Gastroesophageal sphincter (tissue), 4 donors: ENCODE results near the gene AP3D1. TPM values are rescaled to one million over a fixed set of nuclear protein-coding genes. Genes with fewer than 3 reads are reported as not detected.

ENCODE experiments used
- ATAC-seq: fragments of 150-250 bp; one replicate; pipeline ENCODE4 v1.9.1; 2016; ENCODE audit warnings: mild to moderate bottlenecking, moderate library complexity
- H3K27ac ChIP-seq, 4 donors: fragments of 200-600 bp; sonication (generic) in 3 of 4; 1 replicate in 3 of 4; 2 replicates in 1 of 4; pipeline ENCODE4 v1.5.1; 2016 to 2019
- H3K27me3 ChIP-seq: fragments of 200-600 bp; sonication (generic); one replicate; pipeline ENCODE4 v1.5.1; 2019
- H3K36me3 ChIP-seq, 2 donors: fragments of 200-600 bp; sonication (generic); one replicate each; pipeline ENCODE4 v1.5.1; 2019; ENCODE audit warnings: control low read depth in 1 of 2
- H3K4me1 ChIP-seq, 3 donors: fragments of 200-600 bp; sonication (generic); 1 replicate in 2 of 3; 2 replicates in 1 of 3; pipeline ENCODE4 v1.5.1; 2016 to 2019; ENCODE audit warnings: control low read depth in 2 of 3
- H3K4me3 ChIP-seq, 2 donors: fragments of 200-600 bp; sonication (generic); one replicate each; pipeline ENCODE4 v1.5.1; 2019; ENCODE audit warnings: mild to moderate bottlenecking in 1 of 2, moderate library complexity in 1 of 2
- H3K9me3 ChIP-seq, 3 donors: fragments of 200-600 bp; sonication (generic); one replicate each; pipeline ENCODE4 v1.5.1; 2017 to 2019; ENCODE audit warnings: control low read depth in 2 of 3
- EP300 ChIP-seq: sonication (generic); formaldehyde crosslinking; IDR thresholded peaks from one replicate; pipeline ENCODE4 v1.6.1; 2017; ENCODE audit warnings: antibody characterized with exemption, mild to moderate bottlenecking
- POLR2A ChIP-seq, 2 donors: fragments of 450-650 bp; IDR thresholded peaks; one replicate each; pipeline ENCODE4 v1.6.1; 2017; ENCODE audit warnings: antibody characterized with exemption in 2 of 2, mild to moderate bottlenecking in 2 of 2, moderate library complexity in 1 of 2
- POLR2AphosphoS5 ChIP-seq: sonication (generic); formaldehyde crosslinking; IDR thresholded peaks from one replicate; pipeline ENCODE4 v1.6.1; 2017; ENCODE audit warnings: antibody characterized with exemption
- WGBS, 2 donors: methylation state at CpG; one replicate each; pipeline ENCODE4 v1.1.5; 2018; ENCODE audit warnings: low coverage in 1 of 2; 5-methylcytosine and 5-hydroxymethylcytosine counted together
- total RNA-seq, 4 donors: library from RNA; depleted of rRNA; stranded (reverse); fragments of >200 nt; gene quantifications; one replicate each; pipeline ENCODE4 v1.1.0, GENCODE V29; 2016
- TF ChIP-seq, protein P1 (sequence below), 4 experiments: fragments of 200-600 bp in 2 of 4; fragments of 450-650 bp in 2 of 4; sonication (generic) in 1 of 4; IDR thresholded peaks; one replicate each; pipeline ENCODE4 v1.5.1; 2017 to 2019; ENCODE audit warnings: antibody characterized with exemption in 4 of 4, mild to moderate bottlenecking in 2 of 4, moderate library complexity in 2 of 4

AP3D1 gene
- total RNA-seq, 4 donors from 2014 or later, result 69.9 to 132 (median 73.8) TPM

DNA sequence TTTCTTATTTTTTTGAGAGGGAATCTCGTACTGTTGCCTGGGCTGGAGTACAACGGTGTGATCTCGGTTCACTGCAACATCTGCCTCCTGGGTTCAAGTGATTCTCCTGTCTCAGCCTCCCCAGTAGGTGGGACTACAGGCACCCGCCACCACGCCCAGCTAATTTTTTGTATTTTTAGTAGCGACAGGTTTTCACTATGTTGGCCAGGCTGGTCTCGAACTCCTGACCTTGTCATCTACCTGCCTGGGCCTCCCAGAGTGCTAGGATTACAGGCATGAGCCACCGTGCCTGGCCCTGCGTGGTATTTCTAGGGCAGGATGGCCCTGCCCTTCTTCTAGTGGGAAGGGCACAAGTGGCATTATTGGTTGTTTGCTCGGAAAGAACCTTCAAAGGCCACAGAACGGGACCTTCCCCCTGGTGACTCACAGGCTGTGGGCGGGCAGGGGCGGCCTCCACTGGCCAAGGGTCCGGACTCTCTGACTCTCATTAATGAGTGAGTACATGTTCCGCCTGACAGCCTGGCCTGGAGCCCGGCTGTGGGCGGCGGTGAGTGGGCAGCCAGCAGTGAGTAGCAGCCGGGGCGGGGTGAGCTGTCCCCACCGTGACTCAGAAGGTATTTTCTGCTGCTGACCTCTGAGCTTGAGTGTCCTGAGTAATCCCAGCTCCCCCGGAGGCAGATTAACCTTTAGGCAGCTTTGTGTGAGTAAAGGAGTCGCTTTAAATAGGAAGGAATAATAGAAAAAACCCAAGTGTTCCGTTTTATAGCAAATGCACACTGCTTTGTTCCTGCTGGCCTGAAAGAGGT, 17.5 kb upstream of the AP3D1 start:
- WGBS, 2 donors, result 7 to 13% methylated on average over 3 to 10 of the region's 24 CpGs
- Histone ChIP-seq H3K4me3 (peak overlapping the region in 1 of 2 donors; percentile 18), H3K27ac (peak overlapping the region; percentile 80 to 99 (median 92)), H3K36me3 (peaks cover 0 to 3% of the 10 kb centered on the region in 2 donors), H3K9me3 (no peaks in the 10 kb centered on the region), H3K4me1 (peaks cover 9 to 92% (median 50%) of the 10 kb centered on the region in 3 donors), H3K27me3 (no peaks in the 10 kb centered on the region)
- TF ChIP-seq POLR2AphosphoS5 (peak; percentile 98), EP300 (no peak), POLR2A (IDR thresholded peaks at IDR 0.05) (peak; percentile 25 to 40)
- TF ChIP-seq, protein P1, sequence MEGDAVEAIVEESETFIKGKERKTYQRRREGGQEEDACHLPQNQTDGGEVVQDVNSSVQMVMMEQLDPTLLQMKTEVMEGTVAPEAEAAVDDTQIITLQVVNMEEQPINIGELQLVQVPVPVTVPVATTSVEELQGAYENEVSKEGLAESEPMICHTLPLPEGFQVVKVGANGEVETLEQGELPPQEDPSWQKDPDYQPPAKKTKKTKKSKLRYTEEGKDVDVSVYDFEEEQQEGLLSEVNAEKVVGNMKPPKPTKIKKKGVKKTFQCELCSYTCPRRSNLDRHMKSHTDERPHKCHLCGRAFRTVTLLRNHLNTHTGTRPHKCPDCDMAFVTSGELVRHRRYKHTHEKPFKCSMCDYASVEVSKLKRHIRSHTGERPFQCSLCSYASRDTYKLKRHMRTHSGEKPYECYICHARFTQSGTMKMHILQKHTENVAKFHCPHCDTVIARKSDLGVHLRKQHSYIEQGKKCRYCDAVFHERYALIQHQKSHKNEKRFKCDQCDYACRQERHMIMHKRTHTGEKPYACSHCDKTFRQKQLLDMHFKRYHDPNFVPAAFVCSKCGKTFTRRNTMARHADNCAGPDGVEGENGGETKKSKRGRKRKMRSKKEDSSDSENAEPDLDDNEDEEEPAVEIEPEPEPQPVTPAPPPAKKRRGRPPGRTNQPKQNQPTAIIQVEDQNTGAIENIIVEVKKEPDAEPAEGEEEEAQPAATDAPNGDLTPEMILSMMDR (IDR thresholded peaks at IDR 0.05), result peak in 1 of 4 experiments; percentile 16
- peak; percentile 95 for ATAC-seq

DNA sequence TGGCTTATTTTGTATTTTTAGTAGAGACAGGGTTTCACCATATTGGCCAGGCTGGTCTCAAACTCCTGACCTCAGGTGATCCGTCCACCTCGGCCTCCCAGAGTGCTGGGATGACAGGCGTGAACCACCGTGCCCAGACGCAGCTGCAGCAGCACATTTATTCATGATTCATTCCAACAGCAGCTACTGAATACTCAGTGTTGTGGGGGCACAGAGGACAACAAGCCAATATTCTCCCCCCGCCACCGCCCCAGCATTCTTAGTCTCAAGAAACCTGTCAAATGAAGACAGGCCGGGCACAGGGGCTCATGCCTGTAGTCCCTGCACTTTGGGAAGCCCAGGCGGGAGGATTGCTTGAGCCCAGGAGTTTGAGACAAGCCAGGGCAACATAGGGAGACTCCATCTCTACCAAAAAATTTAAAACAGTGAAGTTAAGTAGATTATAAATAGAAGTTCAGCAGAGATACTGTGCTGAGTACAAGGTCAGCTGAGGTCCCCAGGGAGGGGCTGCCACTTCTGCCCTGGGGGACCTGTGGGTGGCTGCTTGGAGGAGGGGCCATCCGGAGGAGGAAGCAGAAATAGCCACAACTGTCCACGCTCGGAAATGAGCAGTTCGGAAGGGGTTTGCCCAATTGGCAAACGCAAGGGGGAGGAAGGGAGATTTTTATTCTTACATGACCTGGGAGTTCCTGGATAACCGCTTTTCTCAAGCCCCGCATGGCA, 16.7 kb upstream of the AP3D1 start:
- H3K4me3 ChIP-seq, result peak overlapping the region in 1 of 2 donors; percentile 18
- H3K4me1 ChIP-seq, result peaks cover 9 to 91% (median 50%) of the 10 kb centered on the region in 3 donors
- 11 to 19% methylated on average over 3 to 10 of the region's 16 CpGs for WGBS, 2 donors

DNA sequence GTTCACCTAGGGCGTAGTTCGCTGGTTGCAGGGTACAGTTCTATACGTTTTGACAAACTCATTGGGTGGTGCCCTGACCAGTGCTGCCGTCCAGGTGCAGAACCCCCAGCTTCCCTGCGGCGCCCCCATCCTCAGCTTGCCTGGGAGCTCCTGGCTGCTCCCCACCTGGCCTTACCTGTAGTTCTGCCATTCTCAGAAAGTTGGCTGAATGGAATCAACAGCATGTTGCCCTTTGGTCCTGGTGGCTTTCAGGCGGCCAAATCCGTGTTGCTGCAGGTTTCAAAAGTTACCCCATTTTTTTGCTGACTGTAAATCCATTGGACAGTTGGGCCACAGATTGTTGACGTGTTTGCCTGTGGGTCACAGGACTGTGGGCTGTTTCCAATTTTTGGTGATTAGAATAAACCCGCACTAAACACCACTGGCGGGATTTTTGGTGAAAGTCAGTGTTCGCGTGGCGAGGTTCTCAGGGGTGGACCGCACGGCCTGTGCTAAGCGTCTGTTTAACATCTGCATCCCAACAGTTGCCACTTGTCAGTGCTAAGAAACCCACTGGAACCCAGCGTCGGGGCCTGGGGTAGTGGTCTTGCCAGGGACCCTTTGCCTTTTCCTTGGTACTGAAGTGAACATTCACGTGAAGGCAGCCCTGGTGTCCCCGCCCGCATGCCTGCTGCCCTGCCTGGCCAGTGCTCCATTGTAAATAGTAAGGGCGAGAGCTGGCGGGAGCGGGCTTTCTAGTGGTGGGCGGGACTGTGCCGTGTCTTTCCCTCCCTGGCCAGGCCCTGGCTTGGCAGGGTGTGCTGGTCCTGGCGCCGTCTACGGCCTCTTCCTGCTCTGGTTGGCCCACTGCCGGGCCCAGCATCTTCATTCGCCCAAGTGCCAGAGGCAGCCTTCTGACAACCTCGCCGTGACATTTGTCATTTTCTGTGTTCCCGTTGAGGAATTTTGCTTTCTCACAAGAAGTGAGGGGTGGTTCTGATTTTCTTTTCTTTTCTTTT, 15.7 kb upstream of the AP3D1 start:
- peaks cover 9 to 84% (median 50%) of the 10 kb centered on the region in 3 donors for H3K4me1 ChIP-seq
- peak; percentile 28 for ATAC-seq
- WGBS, 2 donors, result 40 to 48% methylated on average over 5 to 21 of the region's 35 CpGs
- H3K27ac ChIP-seq, result peak overlapping the region; percentile 80 to 99 (median 92)
- H3K4me3 ChIP-seq, result no peak overlapping the region
- H3K36me3 ChIP-seq, result no peaks in the 10 kb centered on the region
- H3K27me3 ChIP-seq, result no peaks in the 10 kb centered on the region
- TF ChIP-seq, protein P1 (IDR thresholded peaks at IDR 0.05), result no peak
- TF ChIP-seq EP300 (no peak), POLR2AphosphoS5 (peak; percentile 89)
- no peaks in the 10 kb centered on the region for H3K9me3 ChIP-seq

More for the DNA sequence above, 16.7 kb upstream of the AP3D1 start:
- no peak for ATAC-seq
- Histone ChIP-seq H3K9me3 (no peaks in the 10 kb centered on the region), H3K36me3 (no peaks in the 10 kb centered on the region), H3K27me3 (no peaks in the 10 kb centered on the region), H3K27ac (peak overlapping the region; percentile 80 to 99 (median 92))
- TF ChIP-seq, protein P1 (IDR thresholded peaks at IDR 0.05), result no peak
- TF ChIP-seq POLR2A (IDR thresholded peaks at IDR 0.05), result no peak
- TF ChIP-seq POLR2AphosphoS5, result peak; percentile 45
- TF ChIP-seq EP300, result no peak

DNA sequence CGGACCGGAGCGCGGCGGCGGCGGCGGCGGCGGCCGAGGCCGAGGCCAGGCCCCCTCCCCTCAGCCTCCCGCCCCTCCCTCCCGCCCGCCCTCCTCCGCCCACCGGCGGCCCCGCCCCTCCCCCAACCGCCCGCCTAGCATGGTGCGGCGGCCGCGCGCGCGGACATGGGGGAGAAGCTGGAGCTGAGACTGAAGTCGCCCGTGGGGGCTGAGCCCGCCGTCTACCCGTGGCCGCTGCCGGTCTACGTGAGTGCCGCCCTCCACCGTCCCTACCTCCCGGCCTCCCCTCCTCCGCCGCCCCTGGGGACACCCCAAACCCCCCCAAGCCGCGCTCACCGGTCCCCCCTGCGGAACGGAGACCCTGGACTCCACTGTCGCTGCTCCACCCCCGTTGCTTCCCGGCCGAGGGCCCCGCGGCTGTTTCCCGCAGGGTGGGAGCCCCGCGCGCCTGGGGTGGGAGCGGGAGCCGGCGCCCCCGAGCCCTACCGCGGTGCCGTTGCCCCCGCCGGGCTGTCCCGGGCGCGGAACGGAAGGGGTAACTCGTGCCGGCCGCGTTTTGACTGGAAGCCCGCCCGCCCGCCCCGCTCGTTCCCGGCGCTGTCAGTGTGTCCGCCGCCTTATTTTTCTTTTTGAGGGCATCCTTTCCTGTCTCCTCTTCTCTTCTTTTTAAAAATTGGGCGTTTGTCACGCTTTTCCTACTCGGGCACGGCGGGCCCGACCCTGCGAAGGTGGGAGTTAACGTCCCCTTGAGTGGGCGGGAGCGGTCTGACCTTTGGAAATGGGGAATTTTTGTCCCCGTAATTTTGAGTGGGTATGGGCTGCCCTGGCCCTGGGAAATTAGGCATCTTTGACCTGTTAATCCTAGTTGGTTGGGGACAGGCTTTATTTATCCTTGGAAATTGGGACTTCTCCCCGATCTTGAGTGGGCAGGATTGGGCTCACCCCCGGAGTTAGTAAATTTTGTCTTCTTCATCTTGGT, 12.9 kb upstream of the AP3D1 start:
- H3K9me3 ChIP-seq, result no peaks in the 10 kb centered on the region
- peaks cover 7 to 57% (median 28%) of the 10 kb centered on the region in 3 donors for H3K4me1 ChIP-seq
- ATAC-seq, result peak; percentile 42
- TF ChIP-seq POLR2AphosphoS5, result no peak
- TF ChIP-seq POLR2A (IDR thresholded peaks at IDR 0.05), result no peak
- TF ChIP-seq, protein P1 (IDR thresholded peaks at IDR 0.05), result no peak
- no peak for TF ChIP-seq EP300
- peak overlapping the region; percentile 80 to 100 (median 98) for H3K27ac ChIP-seq
- H3K36me3 ChIP-seq, result no peaks in the 10 kb centered on the region
- peak overlapping the region; percentile 55 to 96 for H3K4me3 ChIP-seq
- H3K27me3 ChIP-seq, result no peaks in the 10 kb centered on the region
- 0% methylated on average over 1 to 3 of the region's 95 CpGs for WGBS, 2 donors
